GM18907 (cell line): ENCODE measurements around the gene BHMT.
"Not testable (repeated sequence)": the region's sequence is repeated elsewhere in the genome, so short reads cannot be mapped to it uniquely, and the experiment has no call there.

Experiments
- ATAC-seq: cut with Tn5 transposase; IDR thresholded peaks from one replicate; pipeline ENCODE4 v1.9.1; 2021; ENCODE audit warnings: mild to moderate bottlenecking, moderate library complexity; ENCODE audit not compliant: unreplicated experiment

Gene BHMT

DNA sequence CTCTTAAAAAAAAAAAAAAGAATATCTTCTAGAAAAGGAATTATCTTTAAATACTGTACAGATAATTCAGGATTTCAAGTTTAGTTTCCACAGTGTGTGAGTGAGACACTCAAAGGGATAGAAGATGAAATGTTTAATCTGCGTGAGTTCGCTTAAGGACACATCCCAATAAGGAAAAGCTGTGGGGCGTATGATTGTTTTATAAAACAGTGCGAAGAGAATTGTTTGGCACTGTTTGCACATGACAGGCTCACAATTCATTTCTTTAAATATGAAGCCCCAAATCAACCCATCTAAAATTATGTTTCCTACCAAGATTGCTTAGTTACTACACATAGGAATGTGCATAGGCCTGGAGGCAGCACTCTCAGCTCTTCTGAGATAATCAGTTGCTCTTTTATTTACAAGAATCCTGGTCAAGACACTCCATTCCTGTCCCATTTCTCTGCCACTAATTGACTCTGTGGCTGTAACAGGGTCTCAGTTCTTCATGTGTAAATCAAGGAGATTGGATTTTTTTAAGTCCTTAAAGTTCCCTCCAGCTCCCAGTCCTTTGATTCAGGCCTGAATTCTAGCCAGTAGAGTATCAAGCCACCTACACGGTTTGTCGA is 60.1 kb downstream of the BHMT start:
- ATAC-seq = no peak

DNA sequence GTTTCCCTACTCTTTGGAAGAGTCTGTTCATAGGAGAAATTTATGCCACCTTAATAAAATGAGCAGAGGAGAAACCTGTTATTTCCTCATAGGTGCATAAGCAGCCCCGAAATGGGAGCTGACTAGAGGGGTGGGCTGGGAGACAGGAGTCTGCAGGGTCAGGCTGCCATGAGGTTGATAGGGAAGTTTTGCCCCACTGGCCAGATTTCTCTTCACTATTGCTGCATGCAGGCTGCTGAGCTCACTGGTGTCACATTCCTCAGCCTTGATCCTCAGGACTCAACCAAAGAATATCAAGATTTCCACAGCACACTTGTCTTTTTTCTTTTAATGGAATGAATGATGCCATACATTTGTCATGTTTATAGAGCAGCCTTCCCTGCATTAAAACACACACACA is 60.7 kb downstream of the BHMT start:
- no peak for ATAC-seq

DNA sequence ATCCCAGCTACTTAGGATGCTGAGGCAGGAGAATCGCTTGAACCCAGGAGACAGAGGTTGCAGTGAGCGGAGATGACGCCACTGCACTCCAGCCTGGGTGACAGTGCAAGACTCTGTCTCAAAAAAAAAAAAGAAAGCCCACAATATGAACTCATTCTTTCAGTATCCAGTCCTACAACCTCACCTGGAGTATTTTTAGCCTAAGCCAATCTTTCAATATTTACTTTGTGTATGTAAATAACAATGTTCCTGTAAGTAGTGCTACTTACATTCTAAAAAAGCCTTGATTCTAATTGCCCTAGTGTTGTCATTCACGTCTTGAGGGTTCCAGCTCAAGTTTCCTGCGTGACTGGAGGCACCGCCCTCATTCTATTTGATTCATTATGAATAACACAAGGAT is 62.0 kb downstream of the BHMT start:
- ATAC-seq = no peak

DNA sequence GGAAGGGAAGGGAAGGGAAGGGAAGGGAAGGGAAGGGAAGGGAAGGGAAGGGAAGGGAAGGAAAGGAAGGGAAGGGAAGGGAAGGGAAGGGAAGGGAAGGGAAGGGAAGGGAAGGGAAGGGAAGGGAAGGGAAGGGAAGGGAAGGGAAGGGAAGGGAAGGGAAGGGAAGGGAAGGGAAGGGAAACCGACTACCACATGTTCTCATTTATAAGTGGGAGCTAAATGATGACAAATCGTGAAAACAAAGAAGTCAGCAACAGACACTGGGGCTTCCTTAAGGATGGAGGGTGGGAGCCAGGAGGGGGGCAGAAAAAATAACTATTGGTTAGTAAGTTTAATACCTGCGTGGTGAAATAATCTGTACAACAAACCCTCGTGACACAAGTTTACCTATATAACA is 68.8 kb downstream of the BHMT start:
- ATAC-seq = not testable (repeated sequence)

DNA sequence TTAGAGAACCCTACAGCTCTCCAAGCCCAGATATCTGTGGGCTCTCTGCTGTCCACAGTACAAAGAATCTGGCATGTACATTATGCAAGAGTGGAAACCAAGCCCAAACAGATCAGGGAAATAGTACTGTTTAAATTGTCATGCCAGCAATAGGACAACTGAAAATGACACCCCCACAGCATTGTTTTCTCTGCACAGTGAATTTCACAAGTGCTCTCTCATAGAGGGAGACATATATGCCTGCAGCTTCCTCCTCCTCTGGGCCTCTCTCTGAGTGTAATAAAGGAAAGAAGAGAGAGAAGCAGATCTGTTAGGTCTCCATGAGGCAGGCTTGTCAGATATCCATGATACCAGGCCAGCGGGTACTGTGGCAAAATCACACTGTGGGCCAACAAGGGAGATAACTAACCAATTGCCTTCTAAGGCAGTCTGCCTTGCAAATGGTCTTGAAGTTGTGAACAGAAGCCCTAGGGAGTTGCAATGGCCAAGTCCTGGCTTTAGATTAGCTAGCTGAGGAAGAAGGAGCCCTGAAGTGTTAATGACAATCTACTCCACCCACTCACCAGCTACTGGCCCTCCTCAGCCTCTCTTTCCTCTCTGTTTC is 69.9 kb downstream of the BHMT start:
- ATAC-seq = no peak
